Hepatocyte (in vitro differentiated cells): ENCODE data around the gene RARG. TPM values are rescaled to one million over a fixed set of nuclear protein-coding genes. Genes with fewer than 3 reads are reported as not detected.

Experiments
- DNase-seq: peaks from one replicate; pipeline ENCODE4 v3.0.0-alpha.2; 2016; ENCODE audit warnings: low spot score
- H2AFZ ChIP-seq: fragments of 200-600 bp; sonication (generic); 2 replicates; pipeline ENCODE4 v1.6.0; 2016; ENCODE audit warnings: antibody characterized with exemption, mild to moderate bottlenecking
- H3K27ac ChIP-seq: fragments of 200-600 bp; sonication (generic); 2 replicates; pipeline ENCODE4 v1.5.1; 2016; ENCODE audit warnings: mild to moderate bottlenecking
- H3K27me3 ChIP-seq: fragments of 200-600 bp; sonication (generic); 2 replicates; pipeline ENCODE4 v1.6.1; 2016
- H3K36me3 ChIP-seq: fragments of 200-600 bp; sonication (generic); replicated peaks from 2 replicates; pipeline ENCODE4 v1.5.1; 2016; ENCODE audit warnings: low read depth; ENCODE audit not compliant: insufficient read depth
- H3K4me1 ChIP-seq: fragments of 200-600 bp; sonication (generic); 2 replicates; pipeline ENCODE4 v1.5.1; 2016; ENCODE audit warnings: mild to moderate bottlenecking, moderate library complexity; ENCODE audit not compliant: insufficient read depth
- H3K4me2 ChIP-seq: fragments of 200-600 bp; sonication (generic); 2 replicates; pipeline ENCODE4 v1.6.0; 2016
- H3K4me3 ChIP-seq: fragments of 200-600 bp; sonication (generic); 2 replicates; pipeline ENCODE4 v1.5.1; 2016; ENCODE audit warnings: mild to moderate bottlenecking
- H3K79me2 ChIP-seq: fragments of 200-600 bp; sonication (generic); 2 replicates; pipeline ENCODE4 v1.6.0; 2017; ENCODE audit warnings: mild to moderate bottlenecking
- H3K9me2 ChIP-seq: fragments of 200-600 bp; sonication (generic); replicated peaks from 2 replicates; pipeline ENCODE4 v1.6.0; 2017; ENCODE audit warnings: mild to moderate bottlenecking; ENCODE audit not compliant: insufficient read depth
- H3K9me3 ChIP-seq: fragments of 200-600 bp; sonication (generic); 2 replicates; pipeline ENCODE4 v1.5.1; 2016; ENCODE audit warnings: low read depth, mild to moderate bottlenecking
- H4K20me1 ChIP-seq: fragments of 200-600 bp; sonication (generic); 2 replicates; pipeline ENCODE4 v1.6.0; 2016; ENCODE audit warnings: mild to moderate bottlenecking; ENCODE audit not compliant: insufficient read depth, poor library complexity, severe bottlenecking
- CTCF ChIP-seq: fragments of 200-600 bp; sonication (generic); IDR thresholded peaks from 2 replicates; pipeline ENCODE4 v1.5.1; 2016; ENCODE audit warnings: antibody characterized with exemption, mild to moderate bottlenecking; ENCODE audit not compliant: poor library complexity
- EZH2 ChIP-seq: fragments of 200-600 bp; sonication (generic); IDR thresholded peaks from 2 replicates; pipeline ENCODE4 v1.6.1; 2016; ENCODE audit warnings: antibody characterized with exemption, mild to moderate bottlenecking, borderline replicate concordance
- EZH2phosphoT487 ChIP-seq: fragments of 200-600 bp; sonication (generic); IDR thresholded peaks from one replicate; pipeline ENCODE4 v1.6.1; 2018; ENCODE audit warnings: antibody characterized with exemption, mild to moderate bottlenecking, low read depth, moderate library complexity; ENCODE audit not compliant: unreplicated experiment, severe bottlenecking
- WGBS: methylation state at CpG from one replicate; pipeline ENCODE4 v1.1.6; 2016; ENCODE audit warnings: low lambda C conversion rate; ENCODE audit errors: missing lambda C conversion rate; 5-methylcytosine and 5-hydroxymethylcytosine counted together
- polyA plus RNA-seq: library from polyadenylated mRNA; unstranded; fragments of >200 nt; fragmentation: Nextera tagmentation; extraction: Ambion mirVana; gene quantifications from 2 replicates; pipeline ENCODE4 v1.2.1, GENCODE V29; 2016
- total RNA-seq: library from RNA; depleted of rRNA; stranded (reverse); fragments of >200 nt; gene quantifications from 2 replicates; pipeline ENCODE4 v1.2.3, GENCODE V29; 2014

The RARG gene
- total and polyA plus RNA-seq, 2 experiments from 2014 or later = 20.9 to 28.1 TPM

GRCh38 chr12:53220694-53221202, 11.3 kb downstream of the RARG start:
- WGBS = 3% methylated on average over 11 of the region's 42 CpGs
- peak overlapping the region; percentile 67 for H2AFZ ChIP-seq
- TF ChIP-seq EZH2phosphoT487 (no peak), CTCF (no peak), EZH2 (no peak)
- DNase-seq = peak; percentile 96
- peaks cover 66% of the 10 kb centered on the region for H3K4me1 ChIP-seq
- peak overlapping the region; percentile 98 for H3K4me2 ChIP-seq
- peak overlapping the region; percentile 100 for H3K27ac ChIP-seq
- peaks cover 5% of the 10 kb centered on the region for H4K20me1 ChIP-seq
- peaks cover 42% of the 10 kb centered on the region for H3K79me2 ChIP-seq
- no peaks in the 10 kb centered on the region for H3K9me2 ChIP-seq
- no peaks in the 10 kb centered on the region for H3K36me3 ChIP-seq
- no peaks in the 10 kb centered on the region for H3K27me3 ChIP-seq
- H3K4me3 ChIP-seq = peak overlapping the region; percentile 91
- no peaks in the 10 kb centered on the region for H3K9me3 ChIP-seq

DNA sequence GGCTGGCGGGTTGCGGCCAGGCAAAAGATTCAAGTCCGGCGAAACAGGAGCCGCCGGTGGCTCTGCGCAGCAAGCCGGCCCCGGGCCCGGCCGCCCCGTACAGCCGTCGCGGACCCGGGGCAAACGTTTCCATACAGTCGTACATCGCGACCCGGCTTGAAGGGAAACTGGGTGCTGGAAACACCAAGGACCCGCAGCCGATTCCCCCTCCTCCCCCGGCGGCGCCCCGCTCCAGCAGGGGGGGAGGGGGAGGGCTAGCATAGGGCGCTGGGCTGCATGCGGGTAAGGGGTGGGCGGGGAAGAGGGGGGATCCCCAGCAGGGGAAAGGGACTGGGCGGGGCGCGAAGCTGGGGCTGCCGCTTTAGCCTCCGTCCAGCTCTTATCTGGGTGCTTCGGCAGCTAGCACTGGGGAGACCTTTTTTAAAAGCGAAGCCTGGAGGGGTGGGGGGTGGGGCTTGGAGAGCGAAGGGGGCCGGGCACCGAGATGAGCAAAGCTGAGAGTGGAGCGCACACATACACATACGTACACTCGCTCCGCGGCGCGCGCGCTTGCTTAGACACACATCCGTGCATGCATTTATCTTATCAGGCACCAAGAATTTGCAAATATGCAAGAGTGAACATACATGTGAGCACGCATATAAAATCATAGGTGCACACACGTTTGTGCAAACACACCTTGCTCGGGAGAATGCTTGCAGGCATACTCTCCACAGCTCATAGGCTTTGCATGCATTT, 11.9 kb downstream of the RARG start:
- TF ChIP-seq EZH2phosphoT487 = no peak
- TF ChIP-seq EZH2 = no peak
- no peak for TF ChIP-seq CTCF
- peaks cover 67% of the 10 kb centered on the region for H3K4me1 ChIP-seq
- H3K27ac ChIP-seq = peak overlapping the region; percentile 100
- H3K4me3 ChIP-seq = peak overlapping the region; percentile 91
- no peaks in the 10 kb centered on the region for H3K36me3 ChIP-seq
- H3K27me3 ChIP-seq = no peaks in the 10 kb centered on the region
- DNase-seq = peak; percentile 87
- H3K9me3 ChIP-seq = no peaks in the 10 kb centered on the region
- 1% methylated on average over 42 of the region's 53 CpGs for WGBS
- H4K20me1 ChIP-seq = peaks cover 9% of the 10 kb centered on the region
- H3K9me2 ChIP-seq = no peaks in the 10 kb centered on the region
- H2AFZ ChIP-seq = peak overlapping the region; percentile 67
- peak overlapping the region; percentile 98 for H3K4me2 ChIP-seq
- peaks cover 48% of the 10 kb centered on the region for H3K79me2 ChIP-seq

DNA sequence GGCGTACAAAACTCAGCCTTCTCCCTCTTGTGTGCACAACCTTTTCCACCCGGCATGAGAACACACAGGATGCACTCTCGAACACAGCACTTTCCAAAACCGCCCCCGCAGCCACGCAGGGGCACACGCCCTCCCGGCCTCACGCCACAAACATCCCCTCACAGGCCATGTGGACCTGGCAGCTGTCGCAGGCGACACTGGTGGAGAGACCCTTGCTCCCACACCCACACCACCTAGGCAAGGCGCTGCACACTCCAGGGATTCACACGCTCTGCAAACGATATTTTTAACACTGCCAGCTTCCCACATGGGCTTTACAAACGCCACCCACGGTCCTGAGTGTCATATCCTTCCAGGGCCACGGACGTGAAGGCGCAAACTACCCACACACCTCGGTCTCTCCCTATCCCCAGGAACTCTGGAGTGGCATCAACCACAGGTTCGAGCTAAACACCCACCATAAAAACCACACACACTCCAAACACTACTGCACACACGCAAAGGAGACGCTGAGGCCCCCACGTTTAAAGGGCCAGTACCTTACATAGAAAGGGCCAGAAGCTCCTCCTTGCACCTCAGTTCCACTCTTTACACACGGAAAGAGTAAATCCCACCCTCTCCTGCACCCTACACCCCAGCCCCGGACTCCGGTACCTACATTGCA, 12.6 kb downstream of the RARG start:
- no peaks in the 10 kb centered on the region for H3K9me2 ChIP-seq
- H4K20me1 ChIP-seq = peaks cover 12% of the 10 kb centered on the region
- peaks cover 55% of the 10 kb centered on the region for H3K79me2 ChIP-seq
- peak overlapping the region; percentile 67 for H2AFZ ChIP-seq
- H3K27ac ChIP-seq = peak overlapping the region; percentile 100
- no peaks in the 10 kb centered on the region for H3K9me3 ChIP-seq
- H3K4me3 ChIP-seq = peak overlapping the region; percentile 91
- DNase-seq = peak; percentile 54
- no peaks in the 10 kb centered on the region for H3K27me3 ChIP-seq
- no peaks in the 10 kb centered on the region for H3K36me3 ChIP-seq
- peak overlapping the region; percentile 98 for H3K4me2 ChIP-seq
- H3K4me1 ChIP-seq = peaks cover 60% of the 10 kb centered on the region
- WGBS = 7% methylated on average over 27 of the region's 27 CpGs
- no peak for TF ChIP-seq CTCF
- TF ChIP-seq EZH2 = no peak
